Measurements from ENCODE around the gene PDZD8. TPM values are rescaled to one million over a fixed set of nuclear protein-coding genes. Genes with fewer than 3 reads are reported as not detected.

The PDZD8 gene
- total and polyA plus RNA-seq, 2 donors (not counting 1 experiment from before 2014, with no cell fraction given): 15.4 to 34.6 TPM

GRCh38 chr10:117266400-117266799 lies 108.8 kb downstream of the PDZD8 start:
- no peak overlapping the region for H3K9ac ChIP-seq (ENCODE audit: insufficient read depth, low read length)
- H3K4me2 ChIP-seq (ENCODE audit: extremely low read depth, insufficient read depth, low read length): no peak overlapping the region
- no peaks in the 10 kb centered on the region for H3K36me3 ChIP-seq (ENCODE audit: control insufficient read depth, insufficient read depth, low read length)
- no peak overlapping the region for H2AFZ ChIP-seq (ENCODE audit: low read length)
- H3K27ac ChIP-seq (ENCODE audit: insufficient read depth, low read length): no peak overlapping the region
- DNase-seq (ENCODE audit: low read depth in 2 of 2): no peak
- no peaks in the 10 kb centered on the region for H4K20me1 ChIP-seq (ENCODE audit: control insufficient read depth, extremely low read depth, insufficient read depth, low read length)
- no peak overlapping the region for H3K4me3 ChIP-seq (replicated peaks in 1 of 4; ENCODE audit: control extremely low read depth in 1 of 4, insufficient read depth in 1 of 4, low read depth in 3 of 4, low read length in 4 of 4)
- H3K27me3 ChIP-seq (ENCODE audit: control insufficient read depth, insufficient read depth, low read length): no peaks in the 10 kb centered on the region
- H3K9me3 ChIP-seq (ENCODE audit: control insufficient read depth, insufficient read depth, low read depth, low read length): no peaks in the 10 kb centered on the region
- no peaks in the 10 kb centered on the region for H3K4me1 ChIP-seq (ENCODE audit: control insufficient read depth, extremely low read depth, insufficient read depth, low read length)
- TF ChIP-seq EZH2 (IDR thresholded peaks at IDR 0.05; ENCODE audit: low read length, missing control alignments): no peak
- TF ChIP-seq, protein P1, sequence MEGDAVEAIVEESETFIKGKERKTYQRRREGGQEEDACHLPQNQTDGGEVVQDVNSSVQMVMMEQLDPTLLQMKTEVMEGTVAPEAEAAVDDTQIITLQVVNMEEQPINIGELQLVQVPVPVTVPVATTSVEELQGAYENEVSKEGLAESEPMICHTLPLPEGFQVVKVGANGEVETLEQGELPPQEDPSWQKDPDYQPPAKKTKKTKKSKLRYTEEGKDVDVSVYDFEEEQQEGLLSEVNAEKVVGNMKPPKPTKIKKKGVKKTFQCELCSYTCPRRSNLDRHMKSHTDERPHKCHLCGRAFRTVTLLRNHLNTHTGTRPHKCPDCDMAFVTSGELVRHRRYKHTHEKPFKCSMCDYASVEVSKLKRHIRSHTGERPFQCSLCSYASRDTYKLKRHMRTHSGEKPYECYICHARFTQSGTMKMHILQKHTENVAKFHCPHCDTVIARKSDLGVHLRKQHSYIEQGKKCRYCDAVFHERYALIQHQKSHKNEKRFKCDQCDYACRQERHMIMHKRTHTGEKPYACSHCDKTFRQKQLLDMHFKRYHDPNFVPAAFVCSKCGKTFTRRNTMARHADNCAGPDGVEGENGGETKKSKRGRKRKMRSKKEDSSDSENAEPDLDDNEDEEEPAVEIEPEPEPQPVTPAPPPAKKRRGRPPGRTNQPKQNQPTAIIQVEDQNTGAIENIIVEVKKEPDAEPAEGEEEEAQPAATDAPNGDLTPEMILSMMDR (conservative IDR thresholded peaks at IDR 0.05 in 1 of 2, IDR thresholded peaks at IDR 0.05 in 1 of 2; ENCODE audit: low read depth in 1 of 2, low read length in 2 of 2): no peak
- H3K79me2 ChIP-seq (ENCODE audit: control insufficient read depth, insufficient read depth, low read length): no peaks in the 10 kb centered on the region

GRCh38 chr10:117264782-117265181 lies 110.5 kb downstream of the PDZD8 start:
- DNase-seq (ENCODE audit: low read depth in 2 of 2): no peak
- H3K79me2 ChIP-seq (ENCODE audit: control insufficient read depth, insufficient read depth, low read length): no peaks in the 10 kb centered on the region
- H3K27ac ChIP-seq (ENCODE audit: insufficient read depth, low read length): no peak overlapping the region
- no peaks in the 10 kb centered on the region for H3K36me3 ChIP-seq (ENCODE audit: control insufficient read depth, insufficient read depth, low read length)
- TF ChIP-seq EZH2 (IDR thresholded peaks at IDR 0.05; ENCODE audit: low read length, missing control alignments): no peak
- TF ChIP-seq, protein P1 (conservative IDR thresholded peaks at IDR 0.05 in 1 of 2, IDR thresholded peaks at IDR 0.05 in 1 of 2; ENCODE audit: low read depth in 1 of 2, low read length in 2 of 2): no peak
- H2AFZ ChIP-seq (ENCODE audit: low read length): no peak overlapping the region
- no peaks in the 10 kb centered on the region for H3K4me1 ChIP-seq (ENCODE audit: control insufficient read depth, extremely low read depth, insufficient read depth, low read length)
- H3K9ac ChIP-seq (ENCODE audit: insufficient read depth, low read length): no peak overlapping the region
- no peak overlapping the region for H3K4me3 ChIP-seq (replicated peaks in 1 of 4; ENCODE audit: control extremely low read depth in 1 of 4, insufficient read depth in 1 of 4, low read depth in 3 of 4, low read length in 4 of 4)
- H3K9me3 ChIP-seq (ENCODE audit: control insufficient read depth, insufficient read depth, low read depth, low read length): no peaks in the 10 kb centered on the region
- no peaks in the 10 kb centered on the region for H4K20me1 ChIP-seq (ENCODE audit: control insufficient read depth, extremely low read depth, insufficient read depth, low read length)
- no peak overlapping the region for H3K4me2 ChIP-seq (ENCODE audit: extremely low read depth, insufficient read depth, low read length)
- H3K27me3 ChIP-seq (ENCODE audit: control insufficient read depth, insufficient read depth, low read length): no peaks in the 10 kb centered on the region

DNA sequence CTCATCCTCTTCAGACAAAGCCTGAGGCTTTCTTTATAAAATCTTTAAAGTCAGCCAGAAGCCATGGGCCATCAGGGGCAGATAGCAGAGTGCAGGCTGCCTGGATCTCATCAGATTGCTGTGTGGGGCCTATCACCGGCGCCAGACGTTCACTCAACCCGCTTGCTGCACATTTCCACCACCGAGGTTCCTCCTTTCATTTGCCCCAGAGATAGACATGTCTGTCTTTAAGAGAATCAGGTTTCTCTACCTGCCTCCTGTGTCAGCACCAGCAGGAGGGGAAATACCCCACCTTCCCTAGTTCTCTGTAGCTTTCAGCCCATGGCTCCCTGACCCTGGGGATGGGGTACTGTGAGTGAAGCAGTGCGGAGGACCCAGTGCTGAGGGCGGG lies 112.3 kb downstream of the PDZD8 start:
- Histone ChIP-seq H3K4me3 (replicated peaks in 1 of 4; ENCODE audit: control extremely low read depth in 1 of 4, insufficient read depth in 1 of 4, low read depth in 3 of 4, low read length in 4 of 4) (no peak overlapping the region), H3K79me2 (ENCODE audit: control insufficient read depth, insufficient read depth, low read length) (no peaks in the 10 kb centered on the region), H3K36me3 (ENCODE audit: control insufficient read depth, insufficient read depth, low read length) (no peaks in the 10 kb centered on the region), H3K9me3 (ENCODE audit: control insufficient read depth, insufficient read depth, low read depth, low read length) (no peaks in the 10 kb centered on the region), H3K27me3 (ENCODE audit: control insufficient read depth, insufficient read depth, low read length) (no peaks in the 10 kb centered on the region), H3K9ac (ENCODE audit: insufficient read depth, low read length) (no peak overlapping the region), H3K4me2 (ENCODE audit: extremely low read depth, insufficient read depth, low read length) (no peak overlapping the region), H4K20me1 (ENCODE audit: control insufficient read depth, extremely low read depth, insufficient read depth, low read length) (no peaks in the 10 kb centered on the region), H3K4me1 (ENCODE audit: control insufficient read depth, extremely low read depth, insufficient read depth, low read length) (no peaks in the 10 kb centered on the region), H3K27ac (ENCODE audit: insufficient read depth, low read length) (no peak overlapping the region), H2AFZ (ENCODE audit: low read length) (no peak overlapping the region)
- TF ChIP-seq, protein P1 (conservative IDR thresholded peaks at IDR 0.05 in 1 of 2, IDR thresholded peaks at IDR 0.05 in 1 of 2; ENCODE audit: low read depth in 1 of 2, low read length in 2 of 2): no peak
- no peak for TF ChIP-seq EZH2 (IDR thresholded peaks at IDR 0.05; ENCODE audit: low read length, missing control alignments)
- DNase-seq (ENCODE audit: low read depth in 2 of 2): no peak

All from fibroblast of lung (primary cell).